Measurements from ENCODE around the gene GATAD2A.

GATAD2A gene

GRCh38 chr19:19404879-19405860 lies at the start of gene GATAD2A:
Gene GATAD2A (plus strand): TSS chr19:19405675. CDS start chr19:19465346, 59,671 bp downstream.
- peak; percentile 37; the same call in 1 of the 2 replicates for TF ChIP-seq CTCF (IDR thresholded peaks at IDR 0.05)

- no peak for TF ChIP-seq CTCF (IDR thresholded peaks at IDR 0.05)
These were observed 49.0 kb upstream of the GATAD2A start for GRCh38 chr19:19356500-19356899.

- TF ChIP-seq CTCF (IDR thresholded peaks at IDR 0.05), result no peak
These were observed 48.4 kb upstream of the GATAD2A start for GRCh38 chr19:19356901-19357566.

- TF ChIP-seq CTCF (IDR thresholded peaks at IDR 0.05), result peak; percentile 79
These were observed 44.3 kb upstream of the GATAD2A start for GRCh38 chr19:19361075-19361594.

- TF ChIP-seq CTCF (IDR thresholded peaks at IDR 0.05), result no peak
These were observed 43.4 kb upstream of the GATAD2A start for GRCh38 chr19:19362075-19362474.

GRCh38 chr19:19366434-19367396 lies 38.8 kb upstream of the GATAD2A start:
- TF ChIP-seq CTCF (IDR thresholded peaks at IDR 0.05), result peak; percentile 98

- TF ChIP-seq CTCF (IDR thresholded peaks at IDR 0.05), result no peak
These were observed 37.4 kb upstream of the GATAD2A start for GRCh38 chr19:19368087-19368486.

Measured in LNCAP (cell line).